ENCODE results near the gene KLHL17. TPM values are rescaled to one million over a fixed set of nuclear protein-coding genes. Genes with fewer than 3 reads are reported as not detected.

Gene KLHL17
- total RNA-seq, 1 experiment from 2014 or later: 41.4 TPM

DNA sequence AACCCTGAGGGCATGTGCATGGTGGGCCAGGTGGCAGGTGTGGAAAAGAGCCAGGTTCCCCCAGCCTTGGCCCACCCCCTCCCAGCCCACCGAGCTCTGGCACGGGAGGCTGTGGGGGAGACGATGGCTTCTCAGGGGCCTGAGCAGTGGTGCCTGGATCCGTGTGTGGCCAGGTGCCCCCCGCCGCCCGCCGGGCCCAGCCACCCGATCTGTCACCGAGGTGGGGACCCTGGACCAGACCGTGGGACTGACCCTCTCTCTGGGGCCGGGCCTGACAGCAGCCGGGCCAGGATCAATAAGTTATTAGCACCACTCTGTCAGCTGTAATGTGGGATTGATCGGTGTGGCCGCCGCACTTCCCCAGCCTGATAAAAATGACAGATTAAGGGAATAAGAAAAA, 22.9 kb upstream of the KLHL17 start:
- Histone ChIP-seq H3K27me3 (ENCODE audit: insufficient read depth, low read length) (peaks cover 59% of the 10 kb centered on the region), H3K79me1 (ENCODE audit: insufficient read depth, low read depth, low read length, poor library complexity, severe bottlenecking) (no peaks in the 10 kb centered on the region), H3K79me2 (ENCODE audit: insufficient read depth, low read length) (no peaks in the 10 kb centered on the region), H3K56ac (ENCODE audit: insufficient read length, low read depth, low read length) (no peak overlapping the region), H3K23me2 (ENCODE audit: insufficient read length, low read depth, low read length, poor library complexity, severe bottlenecking) (peaks cover 3% of the 10 kb centered on the region), H2BK20ac (ENCODE audit: low read depth, low read length, poor library complexity, severe bottlenecking) (no peak overlapping the region), H2BK5ac (ENCODE audit: insufficient read length, low read length) (no peak overlapping the region), H3K14ac (ENCODE audit: insufficient read depth, low read length) (no peak overlapping the region), H4K5ac (ENCODE audit: insufficient read length, low read depth, low read length) (no peak overlapping the region), H3K4me1 (ENCODE audit: insufficient read depth, low read length) (no peaks in the 10 kb centered on the region), H2AK5ac (ENCODE audit: insufficient read length, low read length) (no peak overlapping the region), H3K9ac (ENCODE audit: extremely low read depth, insufficient read length, low read length) (no peak overlapping the region), H3K4me2 (ENCODE audit: insufficient read depth, insufficient read length, low read length) (no peak overlapping the region), H3K4ac (ENCODE audit: low read depth, low read length) (no peak overlapping the region), H3K23ac (ENCODE audit: insufficient read length, low read depth, low read length) (no peak overlapping the region), H3K27ac (ENCODE audit: insufficient read length, low read depth, low read length) (no peak overlapping the region), H3K9me3 (ENCODE audit: control insufficient read depth, low read depth, low read length) (no peaks in the 10 kb centered on the region), H2BK15ac (ENCODE audit: low read depth, low read length) (no peak overlapping the region), H3K18ac (ENCODE audit: insufficient read length, low read depth, low read length) (no peak overlapping the region), H4K91ac (ENCODE audit: insufficient read length, low read depth, low read length) (no peak overlapping the region), H2BK120ac (ENCODE audit: low read depth, low read length, poor library complexity, severe bottlenecking) (no peak overlapping the region), H2AFZ (ENCODE audit: low read length) (no peak overlapping the region), H4K20me1 (ENCODE audit: control insufficient read depth, insufficient read depth, insufficient read length) (no peaks in the 10 kb centered on the region), H3T11ph (ENCODE audit: low read length) (no peak overlapping the region), H4K8ac (replicated peaks; ENCODE audit: insufficient read length, low read depth, low read length) (no peak overlapping the region), H2BK12ac (ENCODE audit: insufficient read length, low read depth, low read length) (no peak overlapping the region)
- H3K27ac Mint-ChIP-seq: no peak overlapping the region; a peak in 1 of 7 replicates
- TF ChIP-seq, protein P1, sequence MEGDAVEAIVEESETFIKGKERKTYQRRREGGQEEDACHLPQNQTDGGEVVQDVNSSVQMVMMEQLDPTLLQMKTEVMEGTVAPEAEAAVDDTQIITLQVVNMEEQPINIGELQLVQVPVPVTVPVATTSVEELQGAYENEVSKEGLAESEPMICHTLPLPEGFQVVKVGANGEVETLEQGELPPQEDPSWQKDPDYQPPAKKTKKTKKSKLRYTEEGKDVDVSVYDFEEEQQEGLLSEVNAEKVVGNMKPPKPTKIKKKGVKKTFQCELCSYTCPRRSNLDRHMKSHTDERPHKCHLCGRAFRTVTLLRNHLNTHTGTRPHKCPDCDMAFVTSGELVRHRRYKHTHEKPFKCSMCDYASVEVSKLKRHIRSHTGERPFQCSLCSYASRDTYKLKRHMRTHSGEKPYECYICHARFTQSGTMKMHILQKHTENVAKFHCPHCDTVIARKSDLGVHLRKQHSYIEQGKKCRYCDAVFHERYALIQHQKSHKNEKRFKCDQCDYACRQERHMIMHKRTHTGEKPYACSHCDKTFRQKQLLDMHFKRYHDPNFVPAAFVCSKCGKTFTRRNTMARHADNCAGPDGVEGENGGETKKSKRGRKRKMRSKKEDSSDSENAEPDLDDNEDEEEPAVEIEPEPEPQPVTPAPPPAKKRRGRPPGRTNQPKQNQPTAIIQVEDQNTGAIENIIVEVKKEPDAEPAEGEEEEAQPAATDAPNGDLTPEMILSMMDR (conservative IDR thresholded peaks at IDR 0.05): no peak
- H3K4me1 Mint-ChIP-seq: peaks cover 9 to 42% of the 10 kb centered on the region in 2 experiments
- DNase-seq: no peak
- H3K9me3 Mint-ChIP-seq: no peaks in the 10 kb centered on the region
- peaks cover 75% of the 10 kb centered on the region for H3K27me3 Mint-ChIP-seq (ENCODE audit: low read depth)
- peaks cover 0 to 2% (median 0%) of the 10 kb centered on the region in 3 experiments; a peak in 1 of 7 replicates for H3K36me3 Mint-ChIP-seq (ENCODE audit: insufficient read depth in 1 of 3, low read depth in 3 of 3)
- no CpG with 5 or more reads among the region's 16 CpGs for WGBS (ENCODE audit: extremely low coverage, insufficient read length, low lambda C conversion rate)
- no peak overlapping the region; a peak in 1 of 5 replicates for H3K4me3 Mint-ChIP-seq

Data from H9 (cell line).